ENCODE data around the gene STAB2.
"Not testable (repeated sequence)": the region's sequence is repeated elsewhere in the genome, so short reads cannot be mapped to it uniquely, and the experiment has no call there.

Gene STAB2

GRCh38 chr12:103807561-103808238 lies 220.6 kb downstream of the STAB2 start:
- DNase-seq (ENCODE audit: low read depth): no peak

DNA sequence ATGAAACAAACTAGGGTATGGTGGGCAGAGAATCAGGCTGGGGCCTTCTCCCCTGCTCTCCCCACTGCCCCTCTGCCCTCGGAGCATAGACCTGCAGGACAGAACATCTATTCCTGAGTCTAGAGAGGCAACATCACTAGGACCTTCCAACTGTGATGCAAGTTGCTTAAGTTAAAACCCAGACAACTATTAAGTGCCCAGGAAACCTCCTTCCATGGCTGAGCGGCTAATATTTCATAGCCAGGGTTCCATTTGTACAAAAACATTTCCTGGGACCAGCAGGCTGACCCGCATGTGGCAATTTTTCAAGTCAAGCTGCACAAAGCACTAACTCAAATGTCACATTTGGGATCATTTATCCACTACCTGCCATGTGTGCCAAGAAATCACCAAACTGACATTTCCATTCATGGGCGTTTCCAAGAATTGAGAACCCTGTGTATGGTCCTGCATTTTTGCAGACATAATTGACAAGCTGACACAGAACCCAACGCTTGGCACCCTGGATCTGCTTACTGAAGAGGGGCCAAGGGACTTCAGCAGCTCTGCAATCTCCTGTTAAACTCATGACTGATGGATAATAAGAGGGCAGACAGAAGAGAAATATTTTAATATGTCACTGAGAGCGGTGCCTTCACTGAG lies 221.3 kb downstream of the STAB2 start:
- DNase-seq (ENCODE audit: low read depth): no peak

DNA sequence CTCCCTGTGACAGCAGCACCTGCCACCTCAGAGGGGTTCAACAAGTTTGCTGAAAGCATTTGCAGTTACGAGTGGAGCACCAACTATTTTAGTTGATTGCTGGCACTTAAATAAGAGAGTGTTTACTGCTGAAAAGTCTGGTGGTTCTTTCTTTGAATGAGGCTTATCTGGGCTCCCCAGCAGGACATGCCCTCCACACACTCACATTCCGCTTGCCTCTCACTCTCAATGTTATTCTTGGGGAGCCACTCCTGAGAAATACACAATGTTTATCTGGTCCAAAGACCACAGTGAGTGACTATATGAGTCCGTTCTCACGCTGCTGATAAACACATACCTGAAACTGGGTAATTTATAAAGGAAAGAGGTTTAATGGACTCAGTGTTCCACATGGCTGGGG lies 222.1 kb downstream of the STAB2 start:
- no peak for DNase-seq (ENCODE audit: low read depth)

GRCh38 chr12:103809639-103810038 lies 222.6 kb downstream of the STAB2 start:
- not testable (repeated sequence) for DNase-seq (ENCODE audit: low read depth)

DNA sequence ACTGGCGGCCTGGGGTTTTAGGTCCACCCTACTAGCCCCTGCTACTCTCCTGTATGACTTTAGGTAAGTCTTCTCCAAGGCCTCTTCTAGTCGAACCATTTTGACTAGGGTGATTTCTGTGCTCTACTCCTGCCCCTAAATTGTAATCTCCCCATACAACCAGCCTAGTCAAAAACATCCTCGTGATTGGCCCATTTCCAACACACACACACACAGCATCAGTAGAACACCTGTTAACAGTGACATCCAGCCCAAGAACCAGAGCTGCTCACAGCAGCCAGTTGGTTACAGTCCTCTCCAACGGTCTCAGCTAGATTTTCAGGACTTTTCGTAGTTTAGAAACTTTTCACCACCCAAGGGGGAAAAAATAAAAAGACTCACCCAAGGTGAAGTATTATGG lies 223.0 kb downstream of the STAB2 start:
- DNase-seq (ENCODE audit: low read depth): no peak

- DNase-seq (ENCODE audit: low read depth): no peak
Observed at GRCh38 chr12:103811791-103812190, 224.7 kb downstream of the STAB2 start.

- no peak for DNase-seq (ENCODE audit: low read depth)
Observed at GRCh38 chr12:103812789-103813188, 225.7 kb downstream of the STAB2 start.

- DNase-seq (ENCODE audit: low read depth): no peak
Observed at GRCh38 chr12:103813426-103813825, 226.4 kb downstream of the STAB2 start.

- no peak for DNase-seq (ENCODE audit: low read depth)
Observed at GRCh38 chr12:103813949-103814348, 226.9 kb downstream of the STAB2 start.

DNA sequence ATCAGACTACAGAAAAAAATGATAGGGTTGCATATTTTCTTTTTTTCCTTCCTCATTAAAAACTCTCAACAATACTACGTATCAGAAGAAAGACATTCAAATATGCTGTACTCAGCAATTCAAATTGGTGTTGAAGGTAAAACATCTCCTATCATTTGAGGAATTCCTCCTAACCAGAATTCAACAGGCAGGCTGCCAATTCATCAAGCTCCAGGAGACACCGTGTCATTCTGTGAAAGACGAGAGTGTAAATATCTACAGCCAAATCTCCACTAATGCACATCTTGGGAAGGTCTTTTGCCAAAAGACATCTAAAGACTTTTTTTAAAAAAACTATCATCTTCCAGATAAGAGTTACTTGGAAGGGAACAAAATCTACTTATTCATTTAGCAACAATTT lies 227.4 kb downstream of the STAB2 start:
- DNase-seq (ENCODE audit: low read depth): peak; percentile 51
